ENCODE data around the gene QKI.

QKI gene

GRCh38 chr6:163406366-163406765 lies 8.2 kb upstream of the QKI start:
- DNase-seq (ENCODE audit: low read depth), result no peak
- peak overlapping the region; percentile 44 for H3K4me3 ChIP-seq (ENCODE audit: low read length)

GRCh38 chr6:163406830-163407229 lies 7.7 kb upstream of the QKI start:
- no peak overlapping the region for H3K4me3 ChIP-seq (ENCODE audit: low read length)
- no peak for DNase-seq (ENCODE audit: low read depth)
- TF ChIP-seq CTCF (conservative IDR thresholded peaks at IDR 0.05; ENCODE audit: low read length), result no peak

More at GRCh38 chr6:163406366-163406765, 8.2 kb upstream of the QKI start:
- TF ChIP-seq CTCF (conservative IDR thresholded peaks at IDR 0.05; ENCODE audit: low read length), result no peak

- H3K4me3 ChIP-seq (ENCODE audit: low read length), result no peak overlapping the region
- no peak for DNase-seq (ENCODE audit: low read depth)
- TF ChIP-seq CTCF (conservative IDR thresholded peaks at IDR 0.05; ENCODE audit: low read length), result no peak
Measured at GRCh38 chr6:163408352-163408991, 6.0 kb upstream of the QKI start.

GRCh38 chr6:163409712-163410111 lies 4.8 kb upstream of the QKI start:
- TF ChIP-seq CTCF (conservative IDR thresholded peaks at IDR 0.05; ENCODE audit: low read length), result no peak
- no peak for DNase-seq (ENCODE audit: low read depth)
- no peak overlapping the region for H3K4me3 ChIP-seq (ENCODE audit: low read length)

GRCh38 chr6:163412341-163412740 lies 2.2 kb upstream of the QKI start:
- TF ChIP-seq CTCF (conservative IDR thresholded peaks at IDR 0.05; ENCODE audit: low read length), result no peak
- peak overlapping the region; percentile 73 for H3K4me3 ChIP-seq (ENCODE audit: low read length)
- no peak for DNase-seq (ENCODE audit: low read depth)

- peak overlapping the region; percentile 73 for H3K4me3 ChIP-seq (ENCODE audit: low read length)
- no peak for DNase-seq (ENCODE audit: low read depth)
- no peak for TF ChIP-seq CTCF (conservative IDR thresholded peaks at IDR 0.05; ENCODE audit: low read length)
Measured at GRCh38 chr6:163412801-163413344, 1.6 kb upstream of the QKI start.
